HepG2 (cell line): ENCODE measurements around the gene MCC. TPM values are rescaled to one million over a fixed set of nuclear protein-coding genes. Genes with fewer than 3 reads are reported as not detected.

Experiments
- ATAC-seq: fragments of 200-7000 bp; cut with Tn5 transposase; 3 replicates; pipeline ENCODE4 v1.9.1; 2020; ENCODE audit warnings: mild to moderate bottlenecking, moderate library complexity
- BruUV-seq: library from RNA; stranded (reverse); fragments of 400-500 nt; replicated peaks from 2 replicates; lab custom pipeline; 2021; lab: Mats Ljungman, UMichigan
- CTCF ChIA-PET: fragments of 300-600 bp; formaldehyde crosslinking; extraction: SDS; loops from one replicate; lab custom pipeline; 2021; ENCODE audit warnings: low total read pairs, inconsistent platforms, low intra/inter-chr PET ratio; lab: Yijun Ruan, JAX
- POLR2A ChIA-PET: fragments of 350-600 bp; sonication (Branson Sonifier 250); formaldehyde crosslinking; loops from one replicate; lab custom pipeline; 2020; ENCODE audit warnings: antibody characterized with exemption, inconsistent platforms; lab: Yijun Ruan, JAX
- DNase-seq: peaks from one replicate; pipeline ENCODE4 v3.0.0-alpha.2; 2015; ENCODE audit warnings: low spot score
- FAIRE-seq: peaks from 3 replicates; lab custom pipeline; 2011; peaks lifted over from hg19 to GRCh38; lab: Jason Lieb, UNC
- H2AFZ ChIP-seq: one replicate; pipeline ENCODE4 v1.6.1; 2011; ENCODE audit warnings: low read length, inconsistent platforms
- H3K27ac ChIP-seq: fragments of 300-600 bp; 3 replicates; pipeline ENCODE4 v1.8.0; 2011; ENCODE audit warnings: mixed run types, mild to moderate bottlenecking, mixed read lengths, low read length, inconsistent platforms; ENCODE audit not compliant: insufficient read depth; ENCODE audit errors: extremely low read length
- H3K27me3 ChIP-seq, 2 experiments: fragments of 200-600 bp in 1 of 2; 2 replicates in 1 of 2; 3 replicates in 1 of 2; pipeline versions ENCODE4 v1.6.0 to v1.8.0; 2011; ENCODE audit warnings: low read length in 2 of 2, mild to moderate bottlenecking in 2 of 2, moderate library complexity in 2 of 2, inconsistent platforms in 1 of 2; ENCODE audit not compliant: insufficient read depth in 2 of 2, control insufficient read depth in 1 of 2
- H3K36me3 ChIP-seq, 2 experiments: fragments of 200-600 bp in 1 of 2; replicated peaks in 1 of 2; 2 replicates in 1 of 2; 3 replicates in 1 of 2; pipeline versions ENCODE4 v1.5.1 to v1.8.0; 2011; ENCODE audit warnings: low read length in 2 of 2, inconsistent platforms in 1 of 2; ENCODE audit not compliant: insufficient read depth in 2 of 2, control insufficient read depth in 1 of 2
- H3K4me1 ChIP-seq: 2 replicates; pipeline ENCODE4 v1.5.1; 2012; ENCODE audit warnings: low read length, inconsistent platforms; ENCODE audit not compliant: insufficient read depth
- H3K4me2 ChIP-seq: 2 replicates; pipeline ENCODE4 v1.6.0; 2011; ENCODE audit warnings: low read depth, low read length, inconsistent platforms
- H3K4me3 ChIP-seq, 3 experiments: fragments of 200-600 bp in 1 of 3; sonication (generic), shearing (Covaris generic) in 1 of 3; replicated peaks in 1 of 3; 2 replicates each; pipeline ENCODE4 v1.5.1; 2011 to 2016; ENCODE audit warnings: low read length in 3 of 3, inconsistent platforms in 2 of 3, low read depth in 2 of 3, mild to moderate bottlenecking in 2 of 3, control low read depth in 1 of 3, mixed read lengths in 1 of 3; ENCODE audit not compliant: insufficient read depth in 1 of 3
- H3K79me2 ChIP-seq: one replicate; pipeline ENCODE4 v1.6.1; 2011; ENCODE audit warnings: low read length, inconsistent platforms; ENCODE audit not compliant: insufficient read depth
- H3K9ac ChIP-seq: 2 replicates; pipeline ENCODE4 v1.6.0; 2011; ENCODE audit warnings: mild to moderate bottlenecking, low read depth, low read length, inconsistent platforms; ENCODE audit not compliant: insufficient read depth
- H3K9me3 ChIP-seq: 2 replicates; pipeline ENCODE4 v1.5.1; 2012; ENCODE audit warnings: mild to moderate bottlenecking, low read length
- H4K20me1 ChIP-seq: 2 replicates; pipeline ENCODE4 v1.6.0; 2011; ENCODE audit warnings: inconsistent platforms, mild to moderate bottlenecking, low read length, moderate library complexity; ENCODE audit not compliant: insufficient read depth
- CCDC6 ChIP-seq: sonication (generic); formaldehyde crosslinking; IDR thresholded peaks from 2 replicates; pipeline ENCODE4 v1.8.1; 2022; ENCODE audit warnings: mild to moderate bottlenecking, missing genetic modification reagents, moderate library complexity
- MLLT10 ChIP-seq: sonication (generic); formaldehyde crosslinking; IDR thresholded peaks from 2 replicates; pipeline ENCODE4 v1.4.0; 2020; ENCODE audit warnings: missing genetic modification reagents
- NCOA1 ChIP-seq: sonication (generic); formaldehyde crosslinking; IDR thresholded peaks from 2 replicates; pipeline ENCODE4 v1.9.0; 2021; ENCODE audit warnings: missing genetic modification reagents
- NFIB ChIP-seq: sonication (generic); formaldehyde crosslinking; IDR thresholded peaks from 2 replicates; pipeline ENCODE4 v1.9.0; 2021; ENCODE audit warnings: missing genetic modification reagents, mild to moderate bottlenecking, borderline replicate concordance
- NRL ChIP-seq: sonication (generic); formaldehyde crosslinking; IDR thresholded peaks from 2 replicates; pipeline ENCODE4 v1.5.0; 2020; ENCODE audit warnings: missing genetic modification reagents, mild to moderate bottlenecking, moderate library complexity, borderline replicate concordance
- SAFB2 ChIP-seq: sonication (generic); formaldehyde crosslinking; IDR thresholded peaks from 2 replicates; pipeline ENCODE4 v1.5.1; 2020; ENCODE audit warnings: missing genetic modification reagents, low read depth, mild to moderate bottlenecking, borderline replicate concordance
- SP5 ChIP-seq: IDR thresholded peaks from 2 replicates; pipeline ENCODE4 v1.6.1; 2016; ENCODE audit warnings: low read depth, borderline replicate concordance
- ZKSCAN5 ChIP-seq: sonication (generic); formaldehyde crosslinking; IDR thresholded peaks from 2 replicates; pipeline ENCODE4 v1.5.1; 2020; ENCODE audit warnings: mild to moderate bottlenecking, missing genetic modification reagents
- ZMAT5 ChIP-seq: sonication (generic); formaldehyde crosslinking; IDR thresholded peaks from 2 replicates; pipeline ENCODE4 v1.5.0; 2020; ENCODE audit warnings: mild to moderate bottlenecking, low read depth, missing genetic modification reagents, borderline replicate concordance
- ZNF292 ChIP-seq: sonication (generic); formaldehyde crosslinking; IDR thresholded peaks from 2 replicates; pipeline ENCODE4 v1.8.1; 2022; ENCODE audit warnings: mild to moderate bottlenecking, low read depth, missing genetic modification reagents, borderline replicate concordance
- ZNF343 ChIP-seq: sonication (generic); formaldehyde crosslinking; IDR thresholded peaks from 2 replicates; pipeline ENCODE4 v1.4.0; 2020; ENCODE audit warnings: mild to moderate bottlenecking, missing genetic modification reagents
- ZNF644 ChIP-seq: IDR thresholded peaks from 2 replicates; pipeline ENCODE4 v1.6.1; 2016; ENCODE audit warnings: low read depth
- ZNF792 ChIP-seq: IDR thresholded peaks from 2 replicates; pipeline ENCODE4 v1.6.1; 2016
- WGBS: methylation state at CpG from one replicate; pipeline ENCODE4 v1.1.6; 2017; ENCODE audit warnings: low lambda C conversion rate; 5-methylcytosine and 5-hydroxymethylcytosine counted together
- in situ Hi-C: cut with HindIII; loops from 2 replicates; pipeline ENCODE4 v1.10.0; 2017; ENCODE audit warnings: low pct_unique_long_range_greater_than_20kb; ENCODE audit not compliant: extremely low pct_ligation_motif_present
- intact Hi-C: fragments of 100-400 bp; cut with micrococcal nuclease; formaldehyde crosslinking; loops from one replicate; pipeline ENCODE4 v1.10.0; 2022; ENCODE audit not compliant: unreplicated experiment
- polyA plus RNA-seq, 8 experiments: library from polyadenylated mRNA; depleted of rRNA in 3 of 8; stranded (reverse) in 7 of 8; unstranded in 1 of 8; fragments of >200 nt; fragmentation: Illumina TruSeq in 4 of 8; extraction: Trizol in 4 of 8; gene quantifications; 2 replicates each; pipeline versions ENCODE4 v1.2.1 to v1.2.3, GENCODE V29; 2011 to 2016; ENCODE audit warnings: low read depth in 4 of 8, missing spikeins in 1 of 8, mixed read lengths in 1 of 8; ENCODE audit not compliant: insufficient read depth in 1 of 8
- total RNA-seq, 5 experiments: library from RNA; depleted of rRNA; stranded (reverse); fragments of >200 nt; fragmentation: Illumina TruSeq; extraction: Trizol; gene quantifications; 2 replicates each; pipeline ENCODE4 v1.2.3, GENCODE V29; 2016; ENCODE audit warnings: low read depth in 1 of 5

The MCC gene
- total and polyA plus RNA-seq, 2 of the 13 experiments (the other 11 are each of a cell fraction or from before 2014, with no cell fraction given) = 0.55 to 2.4 TPM

DNA sequence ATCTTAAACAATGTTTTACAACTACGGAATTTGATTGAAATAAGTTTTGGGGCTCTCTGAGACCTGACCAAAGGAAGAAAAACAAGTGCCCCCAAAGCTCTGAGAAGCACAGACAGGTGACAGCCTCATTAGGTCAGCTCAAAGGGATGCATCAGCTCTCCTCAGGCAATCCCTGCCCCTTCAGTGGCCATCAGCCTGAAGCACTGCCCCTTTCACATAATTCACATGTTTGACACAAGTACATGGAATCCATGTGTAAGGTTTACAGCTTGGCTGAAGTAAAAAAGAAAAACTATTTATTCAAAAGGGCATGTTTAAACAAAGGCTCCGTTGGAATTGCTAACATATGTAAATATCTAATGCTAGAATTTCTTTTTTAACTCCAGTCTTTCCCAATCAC is 109.7 kb downstream of the MCC start:
- Histone ChIP-seq H3K4me3 (no peak overlapping the region), H3K27me3 (no peaks in the 10 kb centered on the region), H3K4me1 (no peaks in the 10 kb centered on the region), H2AFZ (no peak overlapping the region), H3K9ac (no peak overlapping the region), H3K9me3 (no peaks in the 10 kb centered on the region), H3K27ac (no peak overlapping the region), H3K4me2 (no peak overlapping the region), H4K20me1 (no peaks in the 10 kb centered on the region), H3K79me2 (no peaks in the 10 kb centered on the region), H3K36me3 (no peaks in the 10 kb centered on the region)
- TF ChIP-seq ZNF343 (CRISPR knock-in tag) = no peak
- TF ChIP-seq ZNF644 (CRISPR knock-in tag) = no peak
- TF ChIP-seq ZKSCAN5 = no peak
- no peak for TF ChIP-seq ZMAT5
- TF ChIP-seq NCOA1 = no peak
- TF ChIP-seq CCDC6 = no peak
- no peak for TF ChIP-seq ZNF292
- no peak for TF ChIP-seq MLLT10 (CRISPR knock-in tag)
- no peak for TF ChIP-seq SAFB2 (CRISPR knock-in tag)
- no peak for TF ChIP-seq SP5
- no peak for TF ChIP-seq NRL
- no peak for TF ChIP-seq NFIB (CRISPR knock-in tag)
- TF ChIP-seq ZNF792 = no peak
- BruUV-seq = no TSS peak
- ATAC-seq (no peak), DNase-seq (no peak), FAIRE-seq (no peak)
- 0% methylated on average over 2 of the region's 2 CpGs for WGBS
- CTCF ChIA-PET = interaction anchor here (1.1 to 2.2 kb wide), 4 partner anchors 132 to 382 kb away, joined by 3 to 15 read pairs (median 8); partner anchors contain the start of gene YTHDC2
- intact Hi-C loops (no loop called here), in situ Hi-C loops (loop anchor here (5.0 to 10.0 kb wide), 2 partner anchors 134 to 226 kb away; partner anchors contain the start of gene YTHDC2)
- POLR2A ChIA-PET = no interaction called here
